HL-60 (cell line): ENCODE measurements around the gene GFOD1.

Experiments
- CTCF ChIP-seq: IDR thresholded peaks from one replicate; pipeline ENCODE4 v1.5.1; 2011; ENCODE audit warnings: low read length, control low read depth, inconsistent platforms; ENCODE audit not compliant: insufficient read depth
- POLR2AphosphoS5 ChIP-seq: IDR thresholded peaks from 2 replicates; pipeline ENCODE4 v1.6.1; 2012; ENCODE audit warnings: low read depth
- REST ChIP-seq: IDR thresholded peaks from 2 replicates; pipeline ENCODE4 v1.6.1; 2012; ENCODE audit warnings: low read depth; ENCODE audit not compliant: insufficient replicate concordance

GRCh38 chr6:13470238-13471140 is 16.9 kb downstream of the GFOD1 start:
- TF ChIP-seq CTCF (no peak), POLR2AphosphoS5 (no peak), REST (no peak)
